ENCODE data around the gene PGBD5. TPM values are rescaled to one million over a fixed set of nuclear protein-coding genes. Genes with fewer than 3 reads are reported as not detected.

PGBD5 gene
- total RNA-seq, 4 donors from 2014 or later, result 1.0 to 4.5 (median 1.9) TPM

DNA sequence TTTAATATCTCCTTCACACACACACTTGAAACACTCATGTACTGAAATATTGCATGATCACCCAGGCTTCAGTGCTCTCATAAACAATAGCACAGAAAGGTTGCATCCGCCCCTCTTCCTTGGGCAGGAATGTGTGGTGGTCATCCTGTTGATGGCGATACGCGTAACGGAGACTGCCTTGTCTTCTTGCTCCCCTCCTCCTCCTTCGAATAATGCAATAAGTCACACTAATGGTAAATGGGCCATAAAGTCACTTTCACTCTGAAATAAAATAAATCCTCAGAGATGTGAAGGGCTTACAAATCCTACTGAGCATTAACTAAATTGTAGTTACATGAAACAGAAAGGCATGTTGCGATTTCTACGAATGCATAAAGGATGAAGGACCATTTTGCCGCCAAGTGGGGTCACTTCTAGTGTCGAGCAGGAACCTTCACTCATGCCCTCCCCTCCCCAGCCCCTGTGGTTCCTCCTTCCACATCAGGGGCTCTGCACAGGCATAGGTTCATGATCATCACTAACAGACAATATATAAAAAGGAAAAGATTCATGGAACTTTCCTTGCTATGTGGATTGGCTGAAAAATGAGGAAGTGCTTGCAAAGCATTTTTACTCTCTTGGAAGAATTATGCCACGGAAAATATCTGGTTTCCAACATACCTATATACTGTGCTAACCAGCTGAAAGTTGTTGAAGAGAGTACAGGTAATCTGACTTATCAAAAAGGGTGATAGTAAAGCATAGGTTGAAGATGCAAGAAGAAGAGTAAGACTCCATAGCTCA lies 1.2 kb upstream of the PGBD5 start:
- in situ Hi-C loops (cut with MboI; ENCODE audit: low sequenced_read_pairs in 4 of 4), result no loop called here
- no peak for DNase-seq
- peaks cover 0 to 5% of the 10 kb centered on the region in 2 donors for H3K4me1 ChIP-seq
- intact Hi-C loops (cut with DNase I; ENCODE audit: low total_unique reads), result no loop called here
- H3K27ac ChIP-seq, result no peak overlapping the region
- H3K27me3 ChIP-seq, result peaks cover 0 to 25% (median 4%) of the 10 kb centered on the region in 3 donors
- H3K36me3 ChIP-seq, result no peaks in the 10 kb centered on the region
- TF ChIP-seq POLR2A (IDR thresholded peaks at IDR 0.05) (no peak), CTCF (IDR thresholded peaks at IDR 0.05 in 4 of 5, conservative IDR thresholded peaks at IDR 0.05 in 1 of 5) (no peak)
- H3K9me3 ChIP-seq, result no peaks in the 10 kb centered on the region
- ATAC-seq, result no peak
- peak overlapping the region in 1 of 4 donors; percentile 50 for H3K4me3 ChIP-seq

GRCh38 chr1:230425252-230426091 lies 660 bp downstream of the PGBD5 start:
- peaks cover 0 to 5% of the 10 kb centered on the region in 2 donors for H3K4me1 ChIP-seq
- no peak overlapping the region for H3K27ac ChIP-seq
- peak overlapping the region in 3 of 4 donors; percentile 39 to 49 (median 47) for H3K4me3 ChIP-seq
- TF ChIP-seq CTCF (IDR thresholded peaks at IDR 0.05 in 4 of 5, conservative IDR thresholded peaks at IDR 0.05 in 1 of 5) (no peak), POLR2A (IDR thresholded peaks at IDR 0.05) (no peak)
- H3K9me3 ChIP-seq, result no peaks in the 10 kb centered on the region
- H3K36me3 ChIP-seq, result no peaks in the 10 kb centered on the region
- DNase-seq (no peak), ATAC-seq (peak; percentile 20 to 31)
- intact Hi-C loops (cut with DNase I; ENCODE audit: low total_unique reads), result loop anchor here (1.0 kb wide), 1 partner anchor 75 kb away; no protein-coding TSS in a partner anchor
- in situ Hi-C loops (cut with MboI; ENCODE audit: low sequenced_read_pairs in 4 of 4), result no loop called here
- H3K27me3 ChIP-seq, result peaks cover 0 to 25% (median 4%) of the 10 kb centered on the region in 3 donors

GRCh38 chr1:230424391-230425251 lies 1.5 kb downstream of the PGBD5 start:
- H3K4me3 ChIP-seq, result peak overlapping the region in 3 of 4 donors; percentile 39 to 49 (median 47)
- H3K27me3 ChIP-seq, result peaks cover 0 to 25% (median 4%) of the 10 kb centered on the region in 3 donors
- ATAC-seq (no peak), DNase-seq (no peak)
- intact Hi-C loops (cut with DNase I; ENCODE audit: low total_unique reads), result no loop called here
- peaks cover 0 to 5% of the 10 kb centered on the region in 2 donors for H3K4me1 ChIP-seq
- TF ChIP-seq CTCF (IDR thresholded peaks at IDR 0.05 in 4 of 5, conservative IDR thresholded peaks at IDR 0.05 in 1 of 5) (no peak), POLR2A (IDR thresholded peaks at IDR 0.05) (no peak)
- in situ Hi-C loops (cut with MboI; ENCODE audit: low sequenced_read_pairs in 4 of 4), result no loop called here
- H3K36me3 ChIP-seq, result no peaks in the 10 kb centered on the region
- H3K9me3 ChIP-seq, result no peaks in the 10 kb centered on the region
- H3K27ac ChIP-seq, result no peak overlapping the region

- no peaks in the 10 kb centered on the region for H3K9me3 ChIP-seq
- DNase-seq (no peak), ATAC-seq (no peak)
- in situ Hi-C loops (cut with MboI; ENCODE audit: low sequenced_read_pairs in 4 of 4), result no loop called here
- TF ChIP-seq CTCF (IDR thresholded peaks at IDR 0.05 in 4 of 5, conservative IDR thresholded peaks at IDR 0.05 in 1 of 5) (no peak), POLR2A (IDR thresholded peaks at IDR 0.05) (no peak)
- intact Hi-C loops (cut with DNase I; ENCODE audit: low total_unique reads), result no loop called here
- peaks cover 0 to 5% of the 10 kb centered on the region in 2 donors for H3K4me1 ChIP-seq
- no peak overlapping the region for H3K27ac ChIP-seq
- peaks cover 0 to 25% (median 4%) of the 10 kb centered on the region in 3 donors for H3K27me3 ChIP-seq
- H3K4me3 ChIP-seq, result no peak overlapping the region
- H3K36me3 ChIP-seq, result no peaks in the 10 kb centered on the region
Observed at GRCh38 chr1:230423951-230424350, 2.2 kb downstream of the PGBD5 start.
